ENCODE data around the gene AHSG.

AHSG gene

DNA sequence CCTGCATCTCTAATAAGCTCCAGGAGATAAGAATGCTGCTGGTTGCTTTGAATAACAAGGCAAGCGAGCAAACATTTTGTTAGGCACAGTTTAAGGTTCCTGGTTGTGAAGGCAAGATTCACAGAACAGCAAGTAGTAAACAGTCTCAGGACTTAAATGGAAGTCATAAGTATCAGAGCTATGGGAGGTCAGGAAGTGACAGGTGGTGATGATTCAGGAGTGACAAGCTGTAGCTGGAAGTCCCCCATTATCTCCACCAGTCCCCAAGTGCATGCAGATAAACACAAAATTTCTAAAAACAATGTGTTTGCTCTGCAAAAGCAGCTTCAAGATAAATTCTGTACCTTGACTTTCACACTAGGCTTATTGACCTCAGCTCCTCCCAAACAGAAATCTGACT lies 30.6 kb downstream of the AHSG start:
- no peak for DNase-seq

DNA sequence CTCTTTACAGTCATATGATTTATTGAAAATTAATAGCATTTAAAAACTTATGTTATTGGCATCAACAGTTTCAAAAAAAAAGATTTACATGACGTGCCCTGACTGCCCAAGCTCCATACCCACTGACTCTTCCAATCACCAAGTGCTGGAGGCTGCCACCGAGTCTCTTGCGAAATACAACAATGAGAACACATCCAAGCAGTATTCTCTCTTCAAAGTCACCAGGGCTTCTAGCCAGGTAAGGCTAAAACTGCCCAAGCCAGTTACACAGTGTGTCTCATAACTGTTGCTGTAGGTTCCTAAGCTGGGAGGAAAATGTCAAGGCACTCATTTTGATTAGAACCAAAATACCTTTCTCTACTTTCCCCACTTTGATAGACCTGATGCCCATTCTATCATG lies 31.8 kb downstream of the AHSG start:
- DNase-seq: no peak

DNA sequence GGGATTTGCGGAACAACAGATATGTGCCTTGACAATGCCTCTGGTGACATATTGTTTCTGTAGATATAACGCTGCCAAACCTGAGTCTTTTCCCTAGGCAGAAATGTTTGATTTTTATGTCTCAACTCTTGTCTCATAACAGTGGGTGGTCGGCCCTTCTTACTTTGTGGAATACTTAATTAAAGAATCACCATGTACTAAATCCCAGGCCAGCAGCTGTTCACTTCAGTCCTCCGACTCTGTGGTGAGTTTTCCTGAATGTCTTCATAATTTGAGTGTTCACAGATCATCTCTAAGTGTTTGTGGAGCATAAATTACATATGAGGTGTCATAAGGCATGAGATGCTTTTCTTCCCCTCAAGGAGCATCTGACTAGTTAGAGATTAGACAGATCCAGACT lies 33.2 kb downstream of the AHSG start:
- DNase-seq: no peak

DNA sequence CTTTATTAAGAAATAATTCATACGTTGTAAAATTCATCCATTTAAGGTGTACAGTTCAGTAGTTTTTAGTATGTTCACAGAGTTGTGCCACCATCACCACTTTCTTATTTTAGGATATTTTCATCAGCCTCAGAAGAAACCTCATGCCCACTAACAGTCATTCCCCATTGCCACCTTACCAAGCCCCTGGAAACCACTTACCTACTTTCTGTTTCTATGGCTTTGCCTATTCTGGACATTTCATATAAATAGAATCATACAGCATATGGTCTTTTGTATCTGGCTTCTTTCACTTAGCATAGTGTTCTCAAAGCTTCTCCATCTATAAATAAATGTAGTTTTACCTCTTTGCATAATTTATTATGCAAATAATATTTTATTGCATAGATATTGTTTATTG lies 34.0 kb downstream of the AHSG start:
- no peak for DNase-seq

DNA sequence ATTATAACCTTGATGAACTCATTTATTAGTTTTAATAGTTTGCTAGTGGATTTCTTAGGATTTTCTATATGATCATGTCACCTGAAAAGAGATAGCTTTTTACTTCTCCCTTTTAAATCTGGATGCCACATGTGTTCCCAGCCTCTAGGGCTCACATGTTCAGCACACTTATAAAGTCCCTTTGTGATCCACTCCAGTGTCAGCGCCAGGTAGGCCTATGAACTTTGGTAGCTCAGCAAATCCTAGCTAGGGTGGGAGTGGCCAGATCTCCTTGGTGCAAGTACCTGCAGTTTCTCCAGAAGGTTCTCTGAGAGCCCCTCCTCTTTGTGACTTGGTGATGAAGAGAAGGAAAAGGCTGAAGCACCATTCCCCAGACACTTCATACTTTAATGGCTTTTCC lies 36.0 kb downstream of the AHSG start:
- no peak for DNase-seq

DNA sequence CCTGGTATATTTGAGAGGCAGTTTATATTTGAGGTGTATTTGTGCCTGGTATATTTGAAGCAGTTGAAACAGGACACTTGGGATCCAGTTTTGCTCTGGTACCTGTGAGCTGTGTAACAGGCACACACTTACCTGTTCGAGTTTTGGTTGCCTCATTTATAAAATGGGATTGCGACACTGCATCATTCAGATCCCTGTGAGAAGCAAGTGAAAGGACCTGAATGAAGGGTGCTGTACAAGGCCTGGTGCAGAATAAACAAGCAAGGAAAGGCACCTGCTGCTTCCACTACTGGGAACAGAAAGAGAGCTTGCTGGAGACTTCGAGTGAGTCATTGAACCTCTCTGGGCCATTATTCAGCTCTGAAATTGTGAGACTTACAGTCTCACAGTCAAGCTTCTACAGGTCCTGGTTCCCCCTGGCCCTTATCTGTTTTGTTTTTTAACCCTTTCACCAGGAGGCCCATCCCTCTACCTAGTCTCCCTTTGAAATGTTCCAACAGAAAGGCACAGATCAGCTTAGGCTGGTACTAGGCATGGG lies 38.9 kb downstream of the AHSG start:
- DNase-seq: no peak

DNA sequence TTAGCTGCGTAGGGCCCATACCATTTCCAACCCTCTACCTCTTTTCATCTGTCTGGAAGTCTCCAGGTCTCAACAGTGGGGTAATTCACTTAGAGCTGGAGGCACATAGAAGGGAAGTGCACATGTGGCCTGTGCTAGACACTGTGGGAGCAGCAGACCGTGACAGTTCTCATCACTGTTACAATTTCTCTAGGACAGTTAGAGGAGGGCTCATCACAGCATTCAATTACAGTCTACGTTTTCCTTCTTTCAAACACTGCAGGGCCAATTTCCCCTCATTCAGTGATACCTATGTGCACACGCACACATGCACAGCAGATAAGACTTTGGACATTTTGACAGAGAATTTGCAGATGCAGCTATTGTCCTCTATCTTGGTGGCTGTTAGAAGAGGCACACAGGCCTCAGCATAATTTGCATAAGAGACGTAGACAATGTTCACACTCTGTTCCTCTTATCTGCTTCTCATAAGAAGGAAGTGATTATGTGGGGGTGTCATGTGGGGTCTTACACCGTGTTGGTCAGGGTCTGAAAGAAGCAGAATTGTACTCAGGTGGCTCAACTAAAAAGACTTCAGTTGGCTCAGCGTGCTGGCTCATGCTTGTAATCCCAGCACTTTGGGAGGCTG lies 40.3 kb downstream of the AHSG start:
- no peak for DNase-seq

DNA sequence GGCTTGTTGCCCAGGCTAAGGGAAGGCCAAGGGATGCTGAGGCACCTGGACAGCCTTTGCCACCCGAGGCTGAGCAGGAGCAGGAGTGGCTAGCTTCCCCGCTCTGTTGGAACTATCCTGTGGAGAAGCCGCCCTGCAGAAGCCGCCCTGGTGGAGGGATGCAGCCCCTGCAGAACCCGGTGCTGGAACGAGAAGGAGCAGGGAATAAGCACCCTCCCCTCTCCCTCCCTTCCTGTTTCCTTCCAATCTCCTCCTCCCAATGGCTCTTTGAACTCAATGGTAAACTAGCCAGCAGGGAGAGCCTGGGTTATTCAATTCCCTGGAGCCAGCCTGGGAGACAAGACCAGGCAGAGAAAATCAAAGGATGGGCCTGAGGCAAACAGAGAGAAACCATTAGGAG lies 41.1 kb downstream of the AHSG start:
- no peak for DNase-seq

DNA sequence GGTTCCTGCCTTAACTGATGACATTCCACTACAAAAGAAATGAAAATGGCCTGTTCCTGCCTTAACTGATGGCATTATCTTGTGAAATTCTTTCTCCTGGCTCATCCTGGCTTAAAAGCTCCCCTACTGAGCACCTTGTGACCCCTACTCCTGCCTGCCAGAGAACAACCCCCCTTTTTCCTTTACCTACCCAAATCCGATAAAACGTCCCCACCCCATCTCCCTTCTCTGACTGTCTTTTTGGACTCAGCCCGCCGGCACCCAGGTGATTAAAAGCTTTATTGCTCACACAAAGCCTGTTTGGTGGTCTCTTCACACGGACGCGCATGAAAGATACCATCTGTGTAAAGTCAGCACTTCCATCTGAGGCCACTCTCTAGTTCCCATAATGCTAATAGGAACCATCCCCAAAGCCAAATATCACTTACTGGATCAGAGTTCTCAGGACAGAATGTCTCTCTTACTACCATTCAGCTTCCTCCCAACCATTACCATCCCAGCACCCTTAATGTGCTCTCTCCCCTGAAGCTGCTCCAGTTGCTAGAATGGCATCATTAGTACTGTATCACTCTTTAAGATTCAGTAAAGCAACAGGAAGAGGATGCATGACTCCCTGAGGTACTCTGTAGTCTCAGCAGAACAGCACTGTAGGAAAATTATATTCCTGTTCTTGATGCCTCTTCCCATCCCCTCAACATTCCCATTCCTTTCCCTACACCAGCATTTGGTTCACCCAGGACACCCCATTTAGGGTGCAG lies 50.7 kb downstream of the AHSG start:
- DNase-seq: no peak

DNA sequence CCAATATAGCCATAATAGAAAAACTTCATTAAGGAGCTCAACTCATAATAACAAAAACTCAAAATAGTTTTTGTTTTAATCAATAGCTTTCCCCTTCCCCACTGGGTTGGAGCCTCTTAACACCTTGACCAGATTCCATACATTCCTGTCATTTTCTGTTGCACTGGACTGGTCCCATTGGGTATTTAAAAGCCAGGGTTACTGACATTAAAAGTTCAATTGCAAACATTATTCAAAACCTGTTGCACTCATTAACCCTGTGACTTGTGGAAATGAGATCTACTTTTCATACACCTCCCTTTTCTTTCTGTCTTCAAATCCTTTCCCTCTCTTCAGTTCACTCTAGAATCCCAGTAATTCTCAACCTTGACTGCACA lies 51.2 kb downstream of the AHSG start:
- DNase-seq: no peak

DNA sequence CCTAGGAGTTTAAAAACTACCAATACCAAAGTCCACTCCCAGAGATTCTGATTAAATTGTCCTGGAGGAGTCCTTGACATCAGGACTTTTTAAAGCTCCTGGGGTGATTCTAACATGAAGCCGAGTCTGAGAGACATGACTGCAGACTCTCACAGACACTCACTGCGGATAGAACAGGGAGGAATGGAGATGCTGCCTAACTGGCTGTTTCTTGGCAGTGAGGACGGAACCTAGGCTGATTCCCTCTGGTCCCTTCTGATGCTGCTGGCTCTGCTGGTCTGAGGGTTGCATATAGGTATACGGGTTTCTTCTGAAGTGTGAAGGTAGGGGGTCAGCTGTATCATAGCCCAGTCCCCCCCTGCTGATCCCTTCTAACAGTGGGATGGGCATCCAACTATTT lies 51.6 kb downstream of the AHSG start:
- no peak for DNase-seq

DNA sequence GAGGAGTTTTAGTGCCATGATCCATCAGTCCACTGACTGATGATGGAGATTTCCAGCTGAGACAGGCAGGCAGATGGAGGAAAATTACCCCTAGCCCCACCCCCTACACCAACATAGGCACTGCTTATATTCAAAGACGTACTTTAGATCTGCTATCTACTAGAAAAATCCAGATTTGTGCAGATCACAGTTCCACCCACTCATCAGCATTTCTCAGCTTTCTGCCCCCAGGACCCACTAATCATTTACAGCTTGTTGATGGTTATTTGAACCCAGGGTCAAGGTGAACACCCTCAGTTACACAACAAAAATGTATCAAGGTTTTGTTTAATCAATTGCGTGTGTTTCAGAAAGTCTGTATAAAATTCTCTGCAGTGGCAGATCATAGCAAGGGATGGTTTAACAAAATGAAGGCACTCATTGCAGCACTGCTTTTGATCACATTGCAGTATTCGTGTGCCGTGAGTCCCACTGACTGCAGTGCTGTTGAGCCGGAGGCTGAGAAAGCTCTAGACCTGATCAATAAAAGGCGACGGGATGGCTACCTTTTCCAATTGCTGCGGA lies 52.8 kb downstream of the AHSG start, which contains the start of gene HRG:
Gene HRG (plus strand): TSS at position 390 of the 564 bp plus-strand sequence. CDS start 18 bp downstream, at position 408.
- no peak for DNase-seq

DNA sequence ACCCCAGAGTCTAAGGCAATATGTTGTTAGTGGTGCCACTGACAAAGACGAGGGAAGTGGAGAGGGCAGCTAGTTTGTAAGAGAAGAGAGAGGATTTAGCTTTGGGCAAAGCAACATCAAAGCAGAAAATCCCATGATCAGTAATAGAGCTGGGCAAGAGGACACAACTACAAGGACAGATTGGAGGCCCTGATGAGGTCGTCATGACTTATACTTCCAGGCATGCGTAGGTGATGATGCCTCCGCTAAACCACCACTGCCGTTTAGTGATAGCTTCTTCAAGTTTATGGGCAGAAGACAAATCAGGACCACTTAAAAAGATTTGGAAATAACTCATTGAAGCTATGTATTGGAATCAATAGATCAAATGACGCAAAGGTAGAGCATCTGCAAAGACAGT lies 55.6 kb downstream of the AHSG start:
- DNase-seq: no peak

DNA sequence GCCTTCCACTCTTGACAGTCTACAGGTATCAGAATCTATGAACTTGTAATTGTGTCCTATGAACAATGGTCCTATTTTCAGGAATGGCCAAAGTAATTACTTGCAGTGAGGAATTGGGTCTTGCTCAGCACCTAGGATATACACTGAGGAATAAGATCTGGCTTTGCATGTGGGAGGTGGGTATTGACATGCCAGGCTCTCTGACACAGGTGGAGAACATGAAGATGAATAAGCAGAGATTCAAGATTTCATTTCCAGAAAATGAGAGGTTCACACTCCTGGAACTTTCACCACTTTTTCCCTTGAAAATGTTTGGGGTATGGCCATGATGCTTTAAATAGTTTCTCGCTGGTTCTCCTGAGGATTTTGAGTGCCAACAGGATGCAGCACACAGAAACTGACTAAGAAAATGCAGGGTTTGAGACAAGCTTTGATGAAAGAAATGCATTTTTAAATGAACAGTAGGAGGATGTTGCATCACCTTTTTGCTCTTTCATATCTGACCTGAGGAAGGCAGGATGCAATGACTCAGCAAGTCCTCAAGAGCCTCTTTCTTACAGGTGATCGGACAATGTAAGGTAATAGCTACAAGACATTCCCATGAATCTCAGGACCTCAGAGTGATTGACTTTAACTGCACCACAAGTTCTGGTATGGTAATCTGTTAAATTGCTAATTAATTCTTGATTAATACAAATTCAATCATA lies 56.7 kb downstream of the AHSG start:
- no peak for DNase-seq

DNA sequence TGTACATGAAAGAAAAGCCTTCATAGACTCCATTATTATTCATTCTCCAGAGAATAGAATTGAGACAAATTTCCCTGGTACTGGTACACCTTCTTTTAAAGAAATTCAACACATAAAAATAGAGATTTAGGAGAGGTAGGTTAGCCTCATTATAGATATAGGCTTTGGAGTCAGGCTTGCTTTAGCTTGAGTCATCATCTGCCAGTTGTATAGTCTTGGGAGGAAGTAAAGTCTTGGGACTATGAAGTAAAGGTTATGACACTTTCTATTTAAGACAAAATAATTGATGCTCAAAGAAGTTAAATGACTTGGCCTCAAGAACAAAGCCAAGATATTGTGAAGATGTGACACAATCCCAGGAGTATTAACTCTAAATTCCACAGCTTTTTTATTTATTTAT lies 57.3 kb downstream of the AHSG start:
- DNase-seq: no peak

All from stimulated activated CD4-positive, alpha-beta T cell treated with anti-CD3 and anti-CD28 coated beads, Interleukin-12 subunit alpha, Interleukin-12 subunit beta, amount 100 ng/mL, for 4 hours (primary cell).